A549 (cell line): Measurements from ENCODE around the gene ARAP1. TPM values are rescaled to one million over a fixed set of nuclear protein-coding genes. Genes with fewer than 3 reads are reported as not detected.

ENCODE experiments used
- ATAC-seq, 2 experiments: fragments of 200-7000 bp in 1 of 2; fragments of >200 bp in 1 of 2; cut with Nextera tagmentation in 1 of 2; cut with Tn5 transposase in 1 of 2; 3 replicates each; pipeline versions ENCODE4 v1.8.0 to v1.9.1; 2018 to 2020; ENCODE audit warnings: mild to moderate bottlenecking in 1 of 2, moderate library complexity in 1 of 2
- CTCF ChIA-PET: fragments of 300-600 bp; sonication (Branson Sonifier 250); formaldehyde crosslinking; extraction: SDS; loops from one replicate; lab custom pipeline; 2021; ENCODE audit warnings: antibody characterized with exemption, inconsistent platforms; lab: Yijun Ruan, JAX
- POLR2A ChIA-PET: fragments of 350-600 bp; formaldehyde crosslinking; extraction: SDS; loops from one replicate; lab custom pipeline; 2021; ENCODE audit warnings: antibody characterized with exemption, inconsistent platforms; lab: Yijun Ruan, JAX
- DNase-seq, 2 experiments: peaks; one replicate each; pipeline versions ENCODE4 v3.0.0 to v3.0.0-alpha.2; 2011 to 2016; ENCODE audit warnings: low read depth in 1 of 2, low spot score in 1 of 2
- FAIRE-seq: peaks from 2 replicates; lab custom pipeline; 2011; peaks lifted over from hg19 to GRCh38; lab: Jason Lieb, UNC
- H3K27ac ChIP-seq, 2 experiments: fragments of >200 bp; sonication (Bioruptor Twin); formaldehyde crosslinking; 3 replicates each; pipeline ENCODE4 v1.5.1; 2016 to 2017
- H3K4me1 ChIP-seq: fragments of >200 bp; sonication (Bioruptor Twin); formaldehyde crosslinking; 3 replicates; pipeline ENCODE4 v1.6.1; 2016
- H3K4me2 ChIP-seq: fragments of >200 bp; sonication (Bioruptor Twin); formaldehyde crosslinking; 3 replicates; pipeline ENCODE4 v1.6.1; 2016
- H3K4me3 ChIP-seq: fragments of >200 bp; sonication (Bioruptor Twin); formaldehyde crosslinking; 3 replicates; pipeline ENCODE4 v1.5.1; 2016
- H3K9me3 ChIP-seq: fragments of >200 bp; sonication (Bioruptor Twin); formaldehyde crosslinking; 3 replicates; pipeline ENCODE4 v1.6.1; 2016
- BCL3 ChIP-seq: fragments of >200 bp; sonication (Bioruptor Twin); formaldehyde crosslinking; IDR thresholded peaks from 3 replicates; pipeline ENCODE4 v1.6.1; 2016
- BHLHE40 ChIP-seq: IDR thresholded peaks from 2 replicates; pipeline ENCODE4 v1.6.1; 2012; ENCODE audit warnings: low read depth, low read length, inconsistent platforms
- CBX2 ChIP-seq: fragments of 200-600 bp; sonication (generic); IDR thresholded peaks from 2 replicates; pipeline ENCODE4 v1.6.1; 2016; ENCODE audit warnings: low read depth, mild to moderate bottlenecking, borderline replicate concordance
- CEBPB ChIP-seq, 2 experiments: fragments of >200 bp in 1 of 2; sonication (Bioruptor Twin) in 1 of 2; formaldehyde crosslinking in 1 of 2; IDR thresholded peaks; 2 replicates each; pipeline ENCODE4 v1.6.1; 2012 to 2016
- EHF ChIP-seq: fragments of 250-450 bp; sonication (Bioruptor Pico); IDR thresholded peaks from 2 replicates; pipeline ENCODE4 v1.5.0; 2020; ENCODE audit warnings: mild to moderate bottlenecking
- FOXS1 ChIP-seq: fragments of 250-450 bp; sonication (Bioruptor Pico); IDR thresholded peaks from 2 replicates; pipeline ENCODE4 v1.5.0; 2020; ENCODE audit warnings: mild to moderate bottlenecking, moderate library complexity
- HES2 ChIP-seq: fragments of >200 bp; sonication (Bioruptor Twin); formaldehyde crosslinking; IDR thresholded peaks from 2 replicates; pipeline ENCODE4 v1.6.1; 2016
- HEYL ChIP-seq: fragments of 250-450 bp; sonication (Bioruptor Pico); IDR thresholded peaks from 2 replicates; pipeline ENCODE4 v1.8.0; 2021; ENCODE audit warnings: mild to moderate bottlenecking, moderate library complexity
- MAZ ChIP-seq: fragments of 150-350 bp; IDR thresholded peaks from 2 replicates; pipeline ENCODE4 v1.6.1; 2014; ENCODE audit warnings: antibody characterized with exemption, low read depth, low read length, borderline replicate concordance
- NFE2L2 ChIP-seq: fragments of 150-350 bp; conservative IDR thresholded peaks from 2 replicates; pipeline ENCODE4 v1.6.1; 2014; ENCODE audit warnings: low read length
- RNF2 ChIP-seq: fragments of 200-600 bp; sonication (generic); IDR thresholded peaks from 2 replicates; pipeline ENCODE4 v1.6.1; 2016; ENCODE audit warnings: low read depth, mild to moderate bottlenecking, antibody characterized with exemption, moderate library complexity, borderline replicate concordance
- SREBF2 ChIP-seq: fragments of 450-650 bp; IDR thresholded peaks from 2 replicates; pipeline ENCODE4 v1.6.1; 2014; ENCODE audit warnings: mild to moderate bottlenecking, moderate library complexity
- ZFP36 ChIP-seq: fragments of 450-650 bp; IDR thresholded peaks from 2 replicates; pipeline ENCODE4 v1.6.1; 2014; ENCODE audit warnings: borderline replicate concordance; ENCODE audit not compliant: partially characterized antibody
- WGBS: methylation state at CpG from one replicate; pipeline ENCODE4 v1.1.6; 2017; ENCODE audit errors: missing lambda C conversion rate; 5-methylcytosine and 5-hydroxymethylcytosine counted together
- polyA plus RNA-seq, 4 experiments: library from polyadenylated mRNA; depleted of rRNA in 3 of 4; stranded (reverse); fragments of >200 nt; fragmentation: RNase III in 1 of 4; extraction: RNeasy Plus Mini Kit Qiagen cat#74134 plus additional on column Dnase treatment in 1 of 4; gene quantifications; 2 replicates in 3 of 4; 3 replicates in 1 of 4; pipeline ENCODE4 v1.2.3, GENCODE V29; 2011 to 2017
- TF ChIP-seq, protein P1 (sequence below): IDR thresholded peaks from 2 replicates; pipeline ENCODE4 v1.6.1; 2012
- TF ChIP-seq, protein P2 (sequence below): fragments of 450-650 bp; IDR thresholded peaks from 2 replicates; pipeline ENCODE4 v1.6.1; 2014; ENCODE audit warnings: antibody characterized with exemption
- TF ChIP-seq, protein P3 (sequence below): fragments of 250-450 bp; sonication (Bioruptor Pico); IDR thresholded peaks from 2 replicates; pipeline ENCODE4 v1.5.0; 2020; ENCODE audit warnings: low read depth, mild to moderate bottlenecking, moderate library complexity
- TF ChIP-seq, protein P4 (sequence below): fragments of 200-600 bp; sonication (generic); IDR thresholded peaks from 2 replicates; pipeline ENCODE4 v1.6.1; 2016; ENCODE audit warnings: antibody characterized with exemption, mild to moderate bottlenecking, moderate library complexity
- TF ChIP-seq, protein P5 (sequence below): fragments of 250-450 bp; sonication (Bioruptor Pico); IDR thresholded peaks from 2 replicates; pipeline ENCODE4 v1.5.0; 2021; ENCODE audit warnings: mild to moderate bottlenecking, moderate library complexity, borderline replicate concordance

The ARAP1 gene
- polyA plus RNA-seq, 2 of the 4 experiments (the other 2 are of a cell fraction) = 29.5 to 30.1 TPM

DNA sequence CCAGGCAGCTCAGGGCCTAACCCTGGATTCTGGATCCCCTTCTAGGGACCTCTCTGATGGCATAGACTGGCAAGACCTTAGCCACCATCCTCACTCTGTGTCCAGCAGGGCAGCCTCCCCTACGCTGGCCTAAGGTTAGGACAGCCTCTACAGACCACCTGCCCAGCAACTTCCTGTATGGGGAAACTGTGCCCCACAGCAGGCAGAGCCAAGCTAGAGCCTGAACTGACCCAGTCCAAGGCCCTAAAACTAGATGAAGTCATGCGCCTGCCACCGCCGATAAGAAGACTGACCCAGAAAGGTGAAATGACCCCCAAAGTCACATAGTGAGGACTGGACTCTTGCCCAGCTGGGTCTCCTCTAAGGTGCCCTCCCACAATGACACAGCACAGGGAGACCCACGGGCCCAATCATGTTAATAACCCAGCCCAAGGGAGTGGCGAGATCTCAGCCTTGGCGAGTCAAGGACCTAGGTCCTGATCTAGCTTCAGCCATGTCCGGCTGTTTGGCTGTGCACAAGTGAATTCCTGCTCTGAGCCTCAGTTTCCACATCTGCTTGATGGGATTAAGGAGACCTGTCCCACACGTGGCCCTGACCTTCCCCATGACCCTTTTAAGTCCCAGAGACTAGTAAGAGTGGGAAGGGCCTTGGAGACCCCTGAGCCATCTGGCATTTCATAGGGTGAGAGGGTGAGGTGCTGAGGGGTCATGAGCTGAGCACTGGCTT, 24.1 kb upstream of the ARAP1 start:
- no peak overlapping the region for H3K27ac ChIP-seq
- H3K4me1 ChIP-seq = peaks cover 34% of the 10 kb centered on the region
- no peak for TF ChIP-seq BCL3
- TF ChIP-seq, protein P1, sequence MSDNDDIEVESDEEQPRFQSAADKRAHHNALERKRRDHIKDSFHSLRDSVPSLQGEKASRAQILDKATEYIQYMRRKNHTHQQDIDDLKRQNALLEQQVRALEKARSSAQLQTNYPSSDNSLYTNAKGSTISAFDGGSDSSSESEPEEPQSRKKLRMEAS = no peak
- TF ChIP-seq NFE2L2 = no peak
- TF ChIP-seq CBX2 = no peak
- no peak for TF ChIP-seq SREBF2
- TF ChIP-seq ZFP36 = no peak
- TF ChIP-seq CEBPB (IDR thresholded peaks at IDR 0.05) = no peak
- 91% methylated on average over 9 of the region's 9 CpGs for WGBS
- H3K4me3 ChIP-seq = no peak overlapping the region
- no peaks in the 10 kb centered on the region for H3K9me3 ChIP-seq
- no peak overlapping the region for H3K4me2 ChIP-seq
- ATAC-seq (no peak), DNase-seq (no peak), FAIRE-seq (no peak)
- CTCF ChIA-PET = interaction anchor here (0.8 to 5.3 kb wide), 7 partner anchors 16 to 132 kb away, joined by 3 to 44 read pairs (median 3); partner anchors contain the start of gene STARD10
- POLR2A ChIA-PET = no interaction called here

DNA sequence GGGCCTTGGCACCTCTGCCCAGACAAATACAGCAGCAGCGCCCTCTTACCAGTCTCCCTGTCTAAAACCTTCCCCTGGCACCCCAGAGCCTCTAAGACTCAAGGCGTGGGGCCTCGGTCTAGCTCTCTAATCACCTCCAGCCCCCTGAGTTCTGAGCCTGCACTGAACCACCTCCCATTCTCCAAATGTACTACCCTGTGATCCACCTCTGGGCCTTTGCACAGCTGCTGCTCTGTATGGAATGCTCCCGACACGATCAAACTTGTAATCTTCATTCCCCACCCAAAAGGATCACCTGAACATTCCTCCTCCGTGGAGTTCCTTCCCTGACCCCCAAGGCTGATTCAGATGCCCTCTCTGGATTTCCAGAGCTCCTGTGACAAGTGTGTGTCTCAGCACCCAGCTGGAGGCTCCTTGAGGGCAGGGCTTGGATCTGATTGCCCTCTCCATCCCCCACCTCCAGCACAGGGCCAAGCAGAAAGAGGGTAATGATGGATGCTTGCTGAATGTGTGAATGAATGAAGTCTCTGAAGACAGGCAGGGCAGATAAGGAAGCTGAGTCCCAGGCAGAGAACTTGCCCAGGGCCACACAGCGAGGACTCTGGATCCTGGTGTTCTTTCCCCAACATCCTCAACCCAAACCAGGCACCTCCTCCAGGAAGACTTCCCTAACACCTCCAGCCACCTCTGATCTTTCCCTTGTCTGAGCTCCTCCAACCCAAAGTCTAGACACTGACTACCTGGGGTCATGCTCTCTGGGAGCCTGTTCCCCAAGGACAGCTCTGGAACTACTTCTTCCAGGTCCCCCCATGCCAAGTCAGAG, 23.3 kb upstream of the ARAP1 start:
- TF ChIP-seq, protein P2, sequence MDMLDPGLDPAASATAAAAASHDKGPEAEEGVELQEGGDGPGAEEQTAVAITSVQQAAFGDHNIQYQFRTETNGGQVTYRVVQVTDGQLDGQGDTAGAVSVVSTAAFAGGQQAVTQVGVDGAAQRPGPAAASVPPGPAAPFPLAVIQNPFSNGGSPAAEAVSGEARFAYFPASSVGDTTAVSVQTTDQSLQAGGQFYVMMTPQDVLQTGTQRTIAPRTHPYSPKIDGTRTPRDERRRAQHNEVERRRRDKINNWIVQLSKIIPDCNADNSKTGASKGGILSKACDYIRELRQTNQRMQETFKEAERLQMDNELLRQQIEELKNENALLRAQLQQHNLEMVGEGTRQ = no peak
- TF ChIP-seq BHLHE40 (no peak), FOXS1 (no peak), MAZ (no peak), RNF2 (no peak), EHF (CRISPR knock-in tag) (no peak), NFE2L2 (no peak), HES2 (no peak), CEBPB (IDR thresholded peaks at IDR 0.05) (no peak), HEYL (CRISPR knock-in tag) (no peak)
- TF ChIP-seq, protein P3, sequence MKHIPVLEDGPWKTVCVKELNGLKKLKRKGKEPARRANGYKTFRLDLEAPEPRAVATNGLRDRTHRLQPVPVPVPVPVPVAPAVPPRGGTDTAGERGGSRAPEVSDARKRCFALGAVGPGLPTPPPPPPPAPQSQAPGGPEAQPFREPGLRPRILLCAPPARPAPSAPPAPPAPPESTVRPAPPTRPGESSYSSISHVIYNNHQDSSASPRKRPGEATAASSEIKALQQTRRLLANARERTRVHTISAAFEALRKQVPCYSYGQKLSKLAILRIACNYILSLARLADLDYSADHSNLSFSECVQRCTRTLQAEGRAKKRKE (CRISPR knock-in tag) = no peak
- TF ChIP-seq, protein P4, sequence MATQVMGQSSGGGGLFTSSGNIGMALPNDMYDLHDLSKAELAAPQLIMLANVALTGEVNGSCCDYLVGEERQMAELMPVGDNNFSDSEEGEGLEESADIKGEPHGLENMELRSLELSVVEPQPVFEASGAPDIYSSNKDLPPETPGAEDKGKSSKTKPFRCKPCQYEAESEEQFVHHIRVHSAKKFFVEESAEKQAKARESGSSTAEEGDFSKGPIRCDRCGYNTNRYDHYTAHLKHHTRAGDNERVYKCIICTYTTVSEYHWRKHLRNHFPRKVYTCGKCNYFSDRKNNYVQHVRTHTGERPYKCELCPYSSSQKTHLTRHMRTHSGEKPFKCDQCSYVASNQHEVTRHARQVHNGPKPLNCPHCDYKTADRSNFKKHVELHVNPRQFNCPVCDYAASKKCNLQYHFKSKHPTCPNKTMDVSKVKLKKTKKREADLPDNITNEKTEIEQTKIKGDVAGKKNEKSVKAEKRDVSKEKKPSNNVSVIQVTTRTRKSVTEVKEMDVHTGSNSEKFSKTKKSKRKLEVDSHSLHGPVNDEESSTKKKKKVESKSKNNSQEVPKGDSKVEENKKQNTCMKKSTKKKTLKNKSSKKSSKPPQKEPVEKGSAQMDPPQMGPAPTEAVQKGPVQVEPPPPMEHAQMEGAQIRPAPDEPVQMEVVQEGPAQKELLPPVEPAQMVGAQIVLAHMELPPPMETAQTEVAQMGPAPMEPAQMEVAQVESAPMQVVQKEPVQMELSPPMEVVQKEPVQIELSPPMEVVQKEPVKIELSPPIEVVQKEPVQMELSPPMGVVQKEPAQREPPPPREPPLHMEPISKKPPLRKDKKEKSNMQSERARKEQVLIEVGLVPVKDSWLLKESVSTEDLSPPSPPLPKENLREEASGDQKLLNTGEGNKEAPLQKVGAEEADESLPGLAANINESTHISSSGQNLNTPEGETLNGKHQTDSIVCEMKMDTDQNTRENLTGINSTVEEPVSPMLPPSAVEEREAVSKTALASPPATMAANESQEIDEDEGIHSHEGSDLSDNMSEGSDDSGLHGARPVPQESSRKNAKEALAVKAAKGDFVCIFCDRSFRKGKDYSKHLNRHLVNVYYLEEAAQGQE = no peak
- TF ChIP-seq, protein P5, sequence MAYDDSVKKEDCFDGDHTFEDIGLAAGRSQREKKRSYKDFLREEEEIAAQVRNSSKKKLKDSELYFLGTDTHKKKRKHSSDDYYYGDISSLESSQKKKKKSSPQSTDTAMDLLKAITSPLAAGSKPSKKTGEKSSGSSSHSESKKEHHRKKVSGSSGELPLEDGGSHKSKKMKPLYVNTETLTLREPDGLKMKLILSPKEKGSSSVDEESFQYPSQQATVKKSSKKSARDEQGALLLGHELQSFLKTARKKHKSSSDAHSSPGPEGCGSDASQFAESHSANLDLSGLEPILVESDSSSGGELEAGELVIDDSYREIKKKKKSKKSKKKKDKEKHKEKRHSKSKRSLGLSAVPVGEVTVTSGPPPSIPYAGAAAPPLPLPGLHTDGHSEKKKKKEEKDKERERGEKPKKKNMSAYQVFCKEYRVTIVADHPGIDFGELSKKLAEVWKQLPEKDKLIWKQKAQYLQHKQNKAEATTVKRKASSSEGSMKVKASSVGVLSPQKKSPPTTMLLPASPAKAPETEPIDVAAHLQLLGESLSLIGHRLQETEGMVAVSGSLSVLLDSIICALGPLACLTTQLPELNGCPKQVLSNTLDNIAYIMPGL (CRISPR knock-in tag) = no peak
- FAIRE-seq = no peak
- Histone ChIP-seq H3K4me2 (no peak overlapping the region), H3K27ac (no peak overlapping the region), H3K4me1 (peaks cover 28% of the 10 kb centered on the region), H3K9me3 (no peaks in the 10 kb centered on the region), H3K4me3 (no peak overlapping the region)
- ChIA-PET CTCF (interaction anchor here (1.1 to 5.3 kb wide), 3 partner anchors 13 to 51 kb away, joined by 3 to 44 read pairs (median 14); partner anchors contain the start of gene STARD10), POLR2A (no interaction called here)
- ATAC-seq = no peak
- DNase-seq = no peak
- WGBS = 89% methylated on average over 7 of the region's 7 CpGs
